ENCODE measurements around the gene PPP1R1C.

DNA sequence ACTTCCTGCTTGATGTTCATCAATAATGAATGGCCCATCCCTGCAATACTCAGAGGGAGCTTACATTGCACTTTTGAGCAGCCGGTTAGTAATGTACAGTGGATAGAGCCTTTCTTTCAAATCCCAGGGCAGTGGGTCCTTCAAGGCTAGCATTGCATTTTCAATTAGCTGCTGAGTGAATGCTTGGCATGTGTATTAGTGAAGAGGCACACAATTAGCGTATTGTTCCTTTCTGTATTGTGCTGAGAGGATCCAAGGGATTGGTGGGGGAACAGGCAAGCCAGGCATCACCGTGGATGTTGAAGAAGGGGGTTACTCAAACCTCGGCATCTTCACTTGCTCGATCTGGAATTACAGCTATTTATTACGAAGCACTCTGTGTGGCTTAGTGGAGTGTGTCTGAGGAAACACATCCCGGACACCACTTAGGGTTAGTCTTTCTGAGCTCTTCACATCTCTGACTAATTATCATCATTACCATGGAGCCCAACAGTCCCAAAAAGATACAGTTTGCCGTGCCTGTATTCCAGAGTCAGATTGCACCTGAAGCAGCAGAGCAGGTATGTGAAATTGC is at the start of gene PPP1R1C:
- TF ChIP-seq, protein P1, sequence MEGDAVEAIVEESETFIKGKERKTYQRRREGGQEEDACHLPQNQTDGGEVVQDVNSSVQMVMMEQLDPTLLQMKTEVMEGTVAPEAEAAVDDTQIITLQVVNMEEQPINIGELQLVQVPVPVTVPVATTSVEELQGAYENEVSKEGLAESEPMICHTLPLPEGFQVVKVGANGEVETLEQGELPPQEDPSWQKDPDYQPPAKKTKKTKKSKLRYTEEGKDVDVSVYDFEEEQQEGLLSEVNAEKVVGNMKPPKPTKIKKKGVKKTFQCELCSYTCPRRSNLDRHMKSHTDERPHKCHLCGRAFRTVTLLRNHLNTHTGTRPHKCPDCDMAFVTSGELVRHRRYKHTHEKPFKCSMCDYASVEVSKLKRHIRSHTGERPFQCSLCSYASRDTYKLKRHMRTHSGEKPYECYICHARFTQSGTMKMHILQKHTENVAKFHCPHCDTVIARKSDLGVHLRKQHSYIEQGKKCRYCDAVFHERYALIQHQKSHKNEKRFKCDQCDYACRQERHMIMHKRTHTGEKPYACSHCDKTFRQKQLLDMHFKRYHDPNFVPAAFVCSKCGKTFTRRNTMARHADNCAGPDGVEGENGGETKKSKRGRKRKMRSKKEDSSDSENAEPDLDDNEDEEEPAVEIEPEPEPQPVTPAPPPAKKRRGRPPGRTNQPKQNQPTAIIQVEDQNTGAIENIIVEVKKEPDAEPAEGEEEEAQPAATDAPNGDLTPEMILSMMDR (IDR thresholded peaks at IDR 0.05), result no peak
- TF ChIP-seq EZH2 (IDR thresholded peaks at IDR 0.05), result no peak
- no peak for TF ChIP-seq EZH2phosphoT487 (IDR thresholded peaks at IDR 0.05)
